H9 (cell line): ENCODE measurements around the gene NOD1. TPM values are rescaled to one million over a fixed set of nuclear protein-coding genes. Genes with fewer than 3 reads are reported as not detected.

Experiments used
- DNase-seq: peaks from one replicate; pipeline ENCODE4 v3.0.0-alpha.2; 2017
- H2AFZ ChIP-seq: one replicate; pipeline ENCODE4 v1.6.1; 2013; ENCODE audit warnings: mild to moderate bottlenecking, low read length, control low read depth, moderate library complexity
- H2AK5ac ChIP-seq: 2 replicates; pipeline ENCODE4 v1.6.1; 2013; ENCODE audit warnings: low read length, control low read depth, mixed read lengths; ENCODE audit not compliant: insufficient read length
- H2BK120ac ChIP-seq: one replicate; pipeline ENCODE4 v1.6.1; 2013; ENCODE audit warnings: low read depth, mild to moderate bottlenecking, low read length, control low read depth, inconsistent platforms; ENCODE audit not compliant: poor library complexity, severe bottlenecking
- H2BK12ac ChIP-seq: 2 replicates; pipeline ENCODE4 v1.6.1; 2013; ENCODE audit warnings: low read length, control low read depth, mixed read lengths, low read depth; ENCODE audit not compliant: insufficient read length
- H2BK15ac ChIP-seq: 2 replicates; pipeline ENCODE4 v1.6.1; 2013; ENCODE audit warnings: low read depth, low read length, control low read depth
- H2BK20ac ChIP-seq: one replicate; pipeline ENCODE4 v1.6.1; 2013; ENCODE audit warnings: low read depth, mild to moderate bottlenecking, low read length, control low read depth, inconsistent platforms; ENCODE audit not compliant: poor library complexity, severe bottlenecking
- H2BK5ac ChIP-seq: 2 replicates; pipeline ENCODE4 v1.6.1; 2013; ENCODE audit warnings: low read length, control low read depth, mixed read lengths; ENCODE audit not compliant: insufficient read length
- H3K14ac ChIP-seq: 2 replicates; pipeline ENCODE4 v1.6.1; 2013; ENCODE audit warnings: low read length, control low read depth; ENCODE audit not compliant: insufficient read depth
- H3K18ac ChIP-seq: 2 replicates; pipeline ENCODE4 v1.6.1; 2013; ENCODE audit warnings: low read depth, mild to moderate bottlenecking, mixed read lengths, low read length, control low read depth; ENCODE audit not compliant: insufficient read length
- H3K23ac ChIP-seq: 2 replicates; pipeline ENCODE4 v1.6.1; 2013; ENCODE audit warnings: low read length, control low read depth, mixed read lengths, low read depth; ENCODE audit not compliant: insufficient read length
- H3K23me2 ChIP-seq: 2 replicates; pipeline ENCODE4 v1.6.1; 2013; ENCODE audit warnings: low read depth, mild to moderate bottlenecking, mixed read lengths, low read length, control low read depth; ENCODE audit not compliant: insufficient read length, poor library complexity, severe bottlenecking
- H3K27ac ChIP-seq: 2 replicates; pipeline ENCODE4 v1.5.1; 2013; ENCODE audit warnings: low read length, control low read depth, mixed read lengths, low read depth; ENCODE audit not compliant: insufficient read length
- H3K27me3 ChIP-seq: 2 replicates; pipeline ENCODE4 v1.6.1; 2013; ENCODE audit warnings: low read length, control low read depth, inconsistent platforms; ENCODE audit not compliant: insufficient read depth
- H3K4ac ChIP-seq: 2 replicates; pipeline ENCODE4 v1.6.1; 2013; ENCODE audit warnings: low read depth, mild to moderate bottlenecking, control low read depth, inconsistent platforms, low read length, moderate library complexity
- H3K4me1 ChIP-seq: 2 replicates; pipeline ENCODE4 v1.6.1; 2013; ENCODE audit warnings: low read length, control low read depth, inconsistent platforms; ENCODE audit not compliant: insufficient read depth
- H3K4me2 ChIP-seq: 2 replicates; pipeline ENCODE4 v1.6.1; 2013; ENCODE audit warnings: low read length, control low read depth, mixed read lengths; ENCODE audit not compliant: insufficient read length, insufficient read depth
- H3K56ac ChIP-seq: 2 replicates; pipeline ENCODE4 v1.6.1; 2013; ENCODE audit warnings: low read depth, mild to moderate bottlenecking, mixed read lengths, low read length, control low read depth; ENCODE audit not compliant: insufficient read length
- H3K79me1 ChIP-seq: 2 replicates; pipeline ENCODE4 v1.6.1; 2013; ENCODE audit warnings: low read depth, mild to moderate bottlenecking, moderate library complexity, low read length, control low read depth, inconsistent platforms; ENCODE audit not compliant: insufficient read depth, poor library complexity, severe bottlenecking
- H3K79me2 ChIP-seq: 2 replicates; pipeline ENCODE4 v1.6.1; 2013; ENCODE audit warnings: low read length, control low read depth, inconsistent platforms; ENCODE audit not compliant: insufficient read depth
- H3K9ac ChIP-seq: 2 replicates; pipeline ENCODE4 v1.6.1; 2013; ENCODE audit warnings: low read length, control low read depth, mixed read lengths; ENCODE audit not compliant: insufficient read length; ENCODE audit errors: extremely low read depth
- H3K9me3 ChIP-seq: one replicate; pipeline ENCODE4 v1.6.1; 2013; ENCODE audit warnings: low read depth, low read length, inconsistent platforms; ENCODE audit not compliant: control insufficient read depth
- H3T11ph ChIP-seq: one replicate; pipeline ENCODE4 v1.6.1; 2013; ENCODE audit warnings: mild to moderate bottlenecking, low read length, control low read depth, inconsistent platforms
- H4K20me1 ChIP-seq: one replicate; pipeline ENCODE4 v1.6.1; 2013; ENCODE audit not compliant: control insufficient read depth, insufficient read length, insufficient read depth
- H4K5ac ChIP-seq: 2 replicates; pipeline ENCODE4 v1.6.1; 2013; ENCODE audit warnings: low read depth, mild to moderate bottlenecking, mixed read lengths, low read length, control low read depth; ENCODE audit not compliant: insufficient read length
- H4K8ac ChIP-seq: replicated peaks from 2 replicates; pipeline ENCODE4 v1.6.1; 2013; ENCODE audit warnings: low read length, control low read depth, mixed read lengths, low read depth; ENCODE audit not compliant: insufficient read length
- H4K91ac ChIP-seq: 2 replicates; pipeline ENCODE4 v1.6.1; 2013; ENCODE audit warnings: low read depth, mild to moderate bottlenecking, moderate library complexity, mixed read lengths, low read length, control low read depth; ENCODE audit not compliant: insufficient read length
- H3K27ac Mint-ChIP-seq, 3 experiments: 2 replicates in 2 of 3; 3 replicates in 1 of 3; pipeline ENCODE4 v1.8.0; 2020 to 2021; ENCODE audit warnings: mixed read lengths in 3 of 3, mild to moderate bottlenecking in 1 of 3, moderate library complexity in 1 of 3
- H3K27me3 Mint-ChIP-seq: 2 replicates; pipeline ENCODE4 v1.8.0; 2021; ENCODE audit warnings: low read depth, mild to moderate bottlenecking, moderate library complexity, mixed read lengths
- H3K36me3 Mint-ChIP-seq, 3 experiments: 2 replicates in 2 of 3; 3 replicates in 1 of 3; pipeline ENCODE4 v1.8.0; 2020 to 2021; ENCODE audit warnings: low read depth in 3 of 3, mixed read lengths in 3 of 3; ENCODE audit not compliant: insufficient read depth in 1 of 3
- H3K4me1 Mint-ChIP-seq, 2 experiments: 2 replicates each; pipeline ENCODE4 v1.8.0; 2020; ENCODE audit warnings: mixed read lengths in 2 of 2
- H3K4me3 Mint-ChIP-seq, 2 experiments: 2 replicates in 1 of 2; 3 replicates in 1 of 2; pipeline ENCODE4 v1.8.0; 2020 to 2021; ENCODE audit warnings: mild to moderate bottlenecking in 2 of 2, mixed read lengths in 2 of 2, moderate library complexity in 1 of 2
- H3K9me3 Mint-ChIP-seq, 2 experiments: 2 replicates in 1 of 2; 3 replicates in 1 of 2; pipeline ENCODE4 v1.8.0; 2020; ENCODE audit warnings: mild to moderate bottlenecking in 2 of 2, mixed read lengths in 2 of 2, moderate library complexity in 1 of 2
- WGBS: extraction: QIAGEN DNeasy Blood & Tissue Kit; methylation state at CpG from one replicate; pipeline ENCODE4 v1.1.7; 2013; ENCODE audit warnings: missing lambda C conversion rate, low lambda C conversion rate, mixed read lengths; ENCODE audit not compliant: insufficient read length; ENCODE audit errors: extremely low coverage; 5-methylcytosine and 5-hydroxymethylcytosine counted together
- total RNA-seq: library from RNA; stranded (reverse); gene quantifications from 2 replicates; pipeline ENCODE4 v1.2.1, GENCODE V29; 2021
- TF ChIP-seq, protein P1 (sequence below): fragments of 200-600 bp; sonication (generic); conservative IDR thresholded peaks from 3 replicates; pipeline ENCODE4 v1.8.0; 2021; ENCODE audit warnings: antibody characterized with exemption, mild to moderate bottlenecking

Gene NOD1
- total RNA-seq, 1 experiment from 2014 or later, result 5.3 TPM

DNA sequence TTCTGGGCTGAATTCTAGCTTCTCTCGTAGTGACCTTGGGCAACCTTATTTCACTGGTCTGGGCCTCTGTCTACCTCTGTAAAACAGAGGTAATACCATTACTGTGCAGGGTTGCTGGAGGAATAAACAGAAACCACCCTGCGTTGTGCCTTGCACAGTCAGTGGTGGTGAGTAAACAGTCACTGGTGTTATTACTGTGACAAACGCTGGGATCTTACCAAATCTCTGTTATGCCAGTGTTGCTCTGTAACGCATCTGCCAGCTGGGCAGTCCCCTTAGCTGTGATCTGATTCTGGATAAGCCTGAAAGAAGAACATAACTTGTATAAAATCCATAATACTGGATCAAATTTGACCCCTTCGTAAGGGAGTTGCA is 49.4 kb downstream of the NOD1 start:
- H3K27me3 Mint-ChIP-seq, result no peaks in the 10 kb centered on the region
- Histone ChIP-seq H3K4me2 (no peak overlapping the region), H3K56ac (no peak overlapping the region)

More for the DNA sequence above, 49.4 kb downstream of the NOD1 start:
- Histone ChIP-seq H2BK15ac (no peak overlapping the region), H3K27me3 (no peaks in the 10 kb centered on the region), H4K20me1 (no peaks in the 10 kb centered on the region), H3K9ac (no peak overlapping the region), H2AK5ac (no peak overlapping the region), H4K91ac (no peak overlapping the region), H2BK20ac (no peak overlapping the region), H3K14ac (no peak overlapping the region), H3K18ac (no peak overlapping the region), H2BK12ac (no peak overlapping the region), H3K4ac (no peak overlapping the region), H3K23ac (no peak overlapping the region), H3K79me1 (no peaks in the 10 kb centered on the region), H2BK5ac (no peak overlapping the region), H4K8ac (no peak overlapping the region), H3K4me1 (peaks cover 5% of the 10 kb centered on the region; the same call in 1 of the 2 replicates), H4K5ac (no peak overlapping the region), H3K9me3 (no peaks in the 10 kb centered on the region), H2AFZ (no peak overlapping the region), H3K23me2 (no peaks in the 10 kb centered on the region), H2BK120ac (no peak overlapping the region), H3T11ph (no peak overlapping the region), H3K79me2 (no peaks in the 10 kb centered on the region), H3K27ac (no peak overlapping the region)
- no peaks in the 10 kb centered on the region for H3K9me3 Mint-ChIP-seq
- TF ChIP-seq, protein P1, sequence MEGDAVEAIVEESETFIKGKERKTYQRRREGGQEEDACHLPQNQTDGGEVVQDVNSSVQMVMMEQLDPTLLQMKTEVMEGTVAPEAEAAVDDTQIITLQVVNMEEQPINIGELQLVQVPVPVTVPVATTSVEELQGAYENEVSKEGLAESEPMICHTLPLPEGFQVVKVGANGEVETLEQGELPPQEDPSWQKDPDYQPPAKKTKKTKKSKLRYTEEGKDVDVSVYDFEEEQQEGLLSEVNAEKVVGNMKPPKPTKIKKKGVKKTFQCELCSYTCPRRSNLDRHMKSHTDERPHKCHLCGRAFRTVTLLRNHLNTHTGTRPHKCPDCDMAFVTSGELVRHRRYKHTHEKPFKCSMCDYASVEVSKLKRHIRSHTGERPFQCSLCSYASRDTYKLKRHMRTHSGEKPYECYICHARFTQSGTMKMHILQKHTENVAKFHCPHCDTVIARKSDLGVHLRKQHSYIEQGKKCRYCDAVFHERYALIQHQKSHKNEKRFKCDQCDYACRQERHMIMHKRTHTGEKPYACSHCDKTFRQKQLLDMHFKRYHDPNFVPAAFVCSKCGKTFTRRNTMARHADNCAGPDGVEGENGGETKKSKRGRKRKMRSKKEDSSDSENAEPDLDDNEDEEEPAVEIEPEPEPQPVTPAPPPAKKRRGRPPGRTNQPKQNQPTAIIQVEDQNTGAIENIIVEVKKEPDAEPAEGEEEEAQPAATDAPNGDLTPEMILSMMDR, result no peak
- peaks cover 18 to 30% of the 10 kb centered on the region in 2 experiments for H3K4me1 Mint-ChIP-seq
- peak; percentile 7 for DNase-seq
- no peak overlapping the region for H3K4me3 Mint-ChIP-seq
- H3K36me3 Mint-ChIP-seq, result peaks cover 0 to 7% (median 5%) of the 10 kb centered on the region in 3 experiments; a peak in 4 of 7 replicates
- H3K27ac Mint-ChIP-seq, result no peak overlapping the region; a peak in 1 of 7 replicates
- WGBS, result no CpG with 5 or more reads among the region's 5 CpGs
